OCI-LY3 (cell line): ENCODE data around the gene PPP3CA.
A peak's percentile ranks its signal among the peaks of the same experiment; 100 is the strongest.

Experiments used
- H2AFZ ChIP-seq: fragments of 200-600, 300-600 bp; shearing (Covaris generic); 2 replicates; pipeline ENCODE4 v1.6.0; 2014; ENCODE audit warnings: antibody characterized with exemption, low read depth, low read length
- H3K27ac ChIP-seq: fragments of 200-600, 300-600 bp; sonication (generic); 2 replicates; pipeline ENCODE4 v1.5.1; 2014; ENCODE audit warnings: mild to moderate bottlenecking, low read length, moderate library complexity, mixed read lengths
- H3K27me3 ChIP-seq: fragments of 200-600, 300-600 bp; sonication (generic); 2 replicates; pipeline ENCODE4 v1.6.1; 2014; ENCODE audit warnings: low read depth, low read length, mixed read lengths
- H3K36me3 ChIP-seq: fragments of 200-600, 300-600 bp; sonication (generic); replicated peaks from 2 replicates; pipeline ENCODE3; 2014; ENCODE audit warnings: low read depth, low read length, mixed read lengths
- H3K4me1 ChIP-seq: fragments of 300-600, 200-600 bp; sonication (generic); 2 replicates; pipeline ENCODE4 v1.6.1; 2014; ENCODE audit warnings: low read length, mixed read lengths
- H3K4me2 ChIP-seq: fragments of 200-600, 300-600 bp; sonication (generic); 2 replicates; pipeline ENCODE4 v1.6.1; 2014; ENCODE audit warnings: low read length, mixed read lengths
- H3K4me3 ChIP-seq: fragments of 300-600, 200-600 bp; sonication (generic); 2 replicates; pipeline ENCODE4 v1.5.1; 2014; ENCODE audit warnings: antibody characterized with exemption, mild to moderate bottlenecking, low read length, moderate library complexity
- H3K79me2 ChIP-seq: fragments of 300-600, 200-600 bp; shearing (Covaris generic); 2 replicates; pipeline ENCODE4 v1.6.1; 2014; ENCODE audit warnings: mild to moderate bottlenecking, low read length, mixed read lengths
- H3K9ac ChIP-seq: fragments of 300-600, 200-600 bp; shearing (Covaris generic); 2 replicates; pipeline ENCODE4 v1.6.0; 2014; ENCODE audit warnings: mild to moderate bottlenecking, low read length, moderate library complexity
- H3K9me3 ChIP-seq: fragments of 200-600, 300-600 bp; shearing (Covaris generic); 2 replicates; pipeline ENCODE4 v1.6.1; 2014; ENCODE audit warnings: low read length, mixed read lengths; ENCODE audit not compliant: insufficient read depth
- H4K20me1 ChIP-seq: fragments of 200-600, 300-600 bp; sonication (generic); 2 replicates; pipeline ENCODE4 v1.6.1; 2016; ENCODE audit warnings: low read length, mixed read lengths; ENCODE audit not compliant: insufficient read depth
- CTCF ChIP-seq: fragments of 200-600, 300-600 bp; sonication (generic); IDR thresholded peaks from 2 replicates; pipeline ENCODE4 v1.5.1; 2014; ENCODE audit warnings: antibody characterized with exemption, low read length, low read depth
- EZH2phosphoT487 ChIP-seq: fragments of 200-600 bp; shearing (Covaris generic); IDR thresholded peaks from 2 replicates; pipeline ENCODE4 v1.6.1; 2018; ENCODE audit warnings: antibody characterized with exemption, mixed run types, low read depth

PPP3CA gene

GRCh38 chr4:101347557-101348366 lies 436 bp upstream of the PPP3CA start:
- Histone ChIP-seq H3K36me3 (no peaks in the 10 kb centered on the region), H3K4me1 (peaks cover 30% of the 10 kb centered on the region), H3K9ac (peak overlapping the region; percentile 92), H3K9me3 (no peaks in the 10 kb centered on the region), H3K4me3 (peak overlapping the region; percentile 95), H3K27me3 (peaks cover 4% of the 10 kb centered on the region; the same call in 1 of the 2 replicates), H4K20me1 (peaks cover 23% of the 10 kb centered on the region), H3K4me2 (peak overlapping the region; percentile 84), H2AFZ (peak overlapping the region; percentile 66), H3K79me2 (peaks cover 38% of the 10 kb centered on the region), H3K27ac (peak overlapping the region; percentile 82)
- no peak; the same call in 1 of the 2 replicates for TF ChIP-seq CTCF
- TF ChIP-seq EZH2phosphoT487 = no peak

GRCh38 chr4:101346351-101347266 lies 717 bp downstream of the PPP3CA start:
- Histone ChIP-seq H3K9me3 (no peaks in the 10 kb centered on the region), H2AFZ (peak overlapping the region; percentile 61; the same call in 1 of the 2 replicates), H4K20me1 (peaks cover 31% of the 10 kb centered on the region), H3K9ac (peak overlapping the region; percentile 92), H3K27ac (peak overlapping the region; percentile 74), H3K36me3 (peaks cover 2% of the 10 kb centered on the region), H3K4me2 (peak overlapping the region; percentile 97), H3K27me3 (peaks cover 4% of the 10 kb centered on the region; the same call in 1 of the 2 replicates), H3K79me2 (peaks cover 49% of the 10 kb centered on the region), H3K4me3 (peak overlapping the region; percentile 95), H3K4me1 (peaks cover 38% of the 10 kb centered on the region)
- TF ChIP-seq CTCF = no peak
- TF ChIP-seq EZH2phosphoT487 = no peak

- no peak for TF ChIP-seq CTCF
- TF ChIP-seq EZH2phosphoT487 = no peak
- Histone ChIP-seq H3K9me3 (no peaks in the 10 kb centered on the region), H3K27me3 (peaks cover 4% of the 10 kb centered on the region; the same call in 1 of the 2 replicates), H3K4me1 (peaks cover 38% of the 10 kb centered on the region), H3K9ac (peak overlapping the region; percentile 92), H3K4me3 (peak overlapping the region; percentile 95), H3K4me2 (peak overlapping the region; percentile 97), H4K20me1 (peaks cover 31% of the 10 kb centered on the region), H3K79me2 (peaks cover 54% of the 10 kb centered on the region), H3K27ac (peak overlapping the region; percentile 74), H3K36me3 (peaks cover 6% of the 10 kb centered on the region), H2AFZ (no peak overlapping the region)
Measured at GRCh38 chr4:101345596-101346350, 1.6 kb downstream of the PPP3CA start.
